Suprapubic skin (tissue), 3 donors: ENCODE data around the gene NDUFV2.
"Not testable (repeated sequence)": the region's sequence is repeated elsewhere in the genome, so short reads cannot be mapped to it uniquely, and the experiment has no call there.

Experiments
- CTCF ChIP-seq, 2 donors: fragments of 200-600 bp in 1 of 2; fragments of 450-650 bp in 1 of 2; sonication (generic) in 1 of 2; IDR thresholded peaks; one replicate each; pipeline ENCODE4 v1.5.1; 2016 to 2019; ENCODE audit warnings: antibody characterized with exemption in 2 of 2, mild to moderate bottlenecking in 1 of 2, moderate library complexity in 1 of 2
- POLR2AphosphoS5 ChIP-seq, 3 donors: sonication (generic); formaldehyde crosslinking; IDR thresholded peaks; one replicate each; pipeline ENCODE4 v1.6.1; 2017; ENCODE audit warnings: antibody characterized with exemption in 3 of 3

GRCh38 chr18:9171919-9172318 lies 69.4 kb downstream of the NDUFV2 start:
- TF ChIP-seq CTCF, POLR2AphosphoS5 (IDR thresholded peaks at IDR 0.05): not testable (repeated sequence)
